Activated CD8-positive, alpha-beta memory T cell treated with anti-CD3 and anti-CD28 coated beads, Interleukin-2, amount 10 ng/mL, durations not matched to agents 7 days and 5 days (primary cell): Measurements from ENCODE around the gene SCGB3A1. TPM values are rescaled to one million over a fixed set of nuclear protein-coding genes. Genes with fewer than 3 reads are reported as not detected.
A peak's percentile ranks its signal among the peaks of the same experiment; 100 is the strongest.

Experiments used
- ATAC-seq: fragments of 150-1000 bp; cut with Tn5 transposase; one replicate; pipeline ENCODE4 v1.10.0; 2021; ENCODE audit warnings: moderate library complexity
- CTCF ChIA-PET: fragments of 350-600 bp; sonication (Branson Sonifier 250); formaldehyde crosslinking; loops from one replicate; lab custom pipeline; 2021; ENCODE audit warnings: antibody characterized with exemption; lab: Charles Lee
- DNase-seq: peaks from one replicate; pipeline ENCODE4 v3.0.0-alpha.2; 2020
- H3K27ac Mint-ChIP-seq: one replicate; pipeline ENCODE4 v1.8.0; 2021; ENCODE audit warnings: mild to moderate bottlenecking, mixed read lengths
- H3K27me3 Mint-ChIP-seq: one replicate; pipeline ENCODE4 v1.8.0; 2021; ENCODE audit warnings: mixed read lengths
- H3K36me3 Mint-ChIP-seq: one replicate; pipeline ENCODE4 v1.8.0; 2021; ENCODE audit warnings: mild to moderate bottlenecking, mixed read lengths
- H3K4me1 Mint-ChIP-seq: one replicate; pipeline ENCODE4 v1.8.0; 2021; ENCODE audit warnings: mixed read lengths
- H3K4me3 Mint-ChIP-seq: one replicate; pipeline ENCODE4 v1.8.0; 2021; ENCODE audit warnings: mild to moderate bottlenecking, moderate library complexity, mixed read lengths
- H3K9me3 Mint-ChIP-seq: one replicate; pipeline ENCODE4 v1.8.0; 2022; ENCODE audit warnings: low read depth, mixed read lengths
- total RNA-seq, 2 experiments: library from RNA; stranded (reverse); gene quantifications; one replicate each; pipeline ENCODE4 v1.2.3, GENCODE V29; 2021

The SCGB3A1 gene
- total RNA-seq, 2 experiments from 2014 or later: not detected

GRCh38 chr5:180605554-180606214, 14.4 kb upstream of the SCGB3A1 start:
- no peak overlapping the region for H3K27ac Mint-ChIP-seq
- CTCF ChIA-PET: interaction anchor here (0.8 to 1.3 kb wide), 13 partner anchors 11 to 359 kb away, joined by 3 to 9 read pairs (median 4); no protein-coding TSS in a partner anchor
- no peaks in the 10 kb centered on the region for H3K9me3 Mint-ChIP-seq
- H3K4me3 Mint-ChIP-seq: no peak overlapping the region
- DNase-seq (peak; percentile 79), ATAC-seq (peak; percentile 75)
- H3K36me3 Mint-ChIP-seq: no peaks in the 10 kb centered on the region
- H3K4me1 Mint-ChIP-seq: no peaks in the 10 kb centered on the region
- no peaks in the 10 kb centered on the region for H3K27me3 Mint-ChIP-seq

- no peaks in the 10 kb centered on the region for H3K9me3 Mint-ChIP-seq
- CTCF ChIA-PET: interaction anchor here (1.3 kb wide), 1 partner anchor 288 kb away, joined by 4 read pairs; no protein-coding TSS in a partner anchor
- ATAC-seq: no peak
These were observed 13.0 kb upstream of the SCGB3A1 start for GRCh38 chr5:180604271-180604670.

GRCh38 chr5:180603076-180603594, 11.8 kb upstream of the SCGB3A1 start:
- Mint-ChIP-seq H3K27ac (no peak overlapping the region), H3K4me1 (no peaks in the 10 kb centered on the region), H3K27me3 (no peaks in the 10 kb centered on the region), H3K36me3 (no peaks in the 10 kb centered on the region), H3K9me3 (no peaks in the 10 kb centered on the region), H3K4me3 (no peak overlapping the region)
- ATAC-seq: no peak
- CTCF ChIA-PET: interaction anchor here (1.3 kb wide), 2 partner anchors 16 to 19 kb away, joined by 3 read pairs; no protein-coding TSS in a partner anchor
- no peak for DNase-seq

More at GRCh38 chr5:180604271-180604670, 13.0 kb upstream of the SCGB3A1 start:
- no peak for DNase-seq
- Mint-ChIP-seq H3K27me3 (no peaks in the 10 kb centered on the region), H3K4me1 (no peaks in the 10 kb centered on the region), H3K36me3 (no peaks in the 10 kb centered on the region), H3K4me3 (no peak overlapping the region), H3K27ac (no peak overlapping the region)

- H3K27me3 Mint-ChIP-seq: no peaks in the 10 kb centered on the region
- no peak for DNase-seq
- no peak overlapping the region for H3K27ac Mint-ChIP-seq
- ATAC-seq: no peak
- H3K9me3 Mint-ChIP-seq: no peaks in the 10 kb centered on the region
- H3K4me1 Mint-ChIP-seq: no peaks in the 10 kb centered on the region
- no peak overlapping the region for H3K4me3 Mint-ChIP-seq
- H3K36me3 Mint-ChIP-seq: no peaks in the 10 kb centered on the region
- CTCF ChIA-PET: interaction anchor here (1.3 kb wide), 2 partner anchors 17 to 18 kb away, joined by 3 read pairs; no protein-coding TSS in a partner anchor
These were observed 11.3 kb upstream of the SCGB3A1 start for GRCh38 chr5:180602481-180603075.

GRCh38 chr5:180601591-180602480, 10.5 kb upstream of the SCGB3A1 start:
- DNase-seq (no peak), ATAC-seq (no peak)
- Mint-ChIP-seq H3K27ac (no peak overlapping the region), H3K27me3 (no peaks in the 10 kb centered on the region), H3K36me3 (no peaks in the 10 kb centered on the region), H3K4me1 (no peaks in the 10 kb centered on the region), H3K9me3 (no peaks in the 10 kb centered on the region), H3K4me3 (no peak overlapping the region)
- CTCF ChIA-PET: interaction anchor here (1.3 kb wide), 2 partner anchors 17 kb away, joined by 3 read pairs; no protein-coding TSS in a partner anchor

- no peak overlapping the region for H3K27ac Mint-ChIP-seq
- no peaks in the 10 kb centered on the region for H3K9me3 Mint-ChIP-seq
These were observed 9.3 kb upstream of the SCGB3A1 start for GRCh38 chr5:180600554-180601041.

GRCh38 chr5:180599981-180600553, 8.8 kb upstream of the SCGB3A1 start:
- no peak for ATAC-seq
- no peaks in the 10 kb centered on the region for H3K4me1 Mint-ChIP-seq
- no peaks in the 10 kb centered on the region for H3K36me3 Mint-ChIP-seq

More at GRCh38 chr5:180600554-180601041, 9.3 kb upstream of the SCGB3A1 start:
- no peaks in the 10 kb centered on the region for H3K27me3 Mint-ChIP-seq
- CTCF ChIA-PET: no interaction called here
- H3K4me1 Mint-ChIP-seq: no peaks in the 10 kb centered on the region
- no peak overlapping the region for H3K4me3 Mint-ChIP-seq
- ATAC-seq: no peak
- H3K36me3 Mint-ChIP-seq: no peaks in the 10 kb centered on the region
- no peak for DNase-seq

GRCh38 chr5:180599590-180599914, 8.3 kb upstream of the SCGB3A1 start:
- CTCF ChIA-PET: no interaction called here
- no peak overlapping the region for H3K4me3 Mint-ChIP-seq
- ATAC-seq: no peak
- H3K4me1 Mint-ChIP-seq: no peaks in the 10 kb centered on the region
- no peaks in the 10 kb centered on the region for H3K27me3 Mint-ChIP-seq
- DNase-seq: peak; percentile 32
- no peak overlapping the region for H3K27ac Mint-ChIP-seq
- no peaks in the 10 kb centered on the region for H3K36me3 Mint-ChIP-seq
- no peaks in the 10 kb centered on the region for H3K9me3 Mint-ChIP-seq

More at GRCh38 chr5:180599981-180600553, 8.8 kb upstream of the SCGB3A1 start:
- Mint-ChIP-seq H3K4me3 (no peak overlapping the region), H3K27me3 (no peaks in the 10 kb centered on the region), H3K27ac (no peak overlapping the region), H3K9me3 (no peaks in the 10 kb centered on the region)
- CTCF ChIA-PET: no interaction called here
- no peak for DNase-seq

- no peaks in the 10 kb centered on the region for H3K9me3 Mint-ChIP-seq
- CTCF ChIA-PET: no interaction called here
- no peaks in the 10 kb centered on the region for H3K36me3 Mint-ChIP-seq
- no peaks in the 10 kb centered on the region for H3K4me1 Mint-ChIP-seq
- no peaks in the 10 kb centered on the region for H3K27me3 Mint-ChIP-seq
- no peak overlapping the region for H3K27ac Mint-ChIP-seq
- ATAC-seq: no peak
- H3K4me3 Mint-ChIP-seq: no peak overlapping the region
- peak; percentile 31 for DNase-seq
These were observed 7.7 kb upstream of the SCGB3A1 start for GRCh38 chr5:180598797-180599589.

- ATAC-seq (no peak), DNase-seq (peak; percentile 31)
- no peaks in the 10 kb centered on the region for H3K36me3 Mint-ChIP-seq
- H3K4me3 Mint-ChIP-seq: no peak overlapping the region
- no peaks in the 10 kb centered on the region for H3K4me1 Mint-ChIP-seq
- H3K27ac Mint-ChIP-seq: no peak overlapping the region
- peaks cover 4% of the 10 kb centered on the region for H3K27me3 Mint-ChIP-seq
- H3K9me3 Mint-ChIP-seq: no peaks in the 10 kb centered on the region
- CTCF ChIA-PET: no interaction called here
These were observed 7.0 kb upstream of the SCGB3A1 start for GRCh38 chr5:180598316-180598701.

- DNase-seq: no peak
- Mint-ChIP-seq H3K27ac (no peak overlapping the region), H3K4me3 (no peak overlapping the region), H3K36me3 (peaks cover 2% of the 10 kb centered on the region), H3K9me3 (no peaks in the 10 kb centered on the region), H3K27me3 (peaks cover 18% of the 10 kb centered on the region), H3K4me1 (peaks cover 4% of the 10 kb centered on the region)
- no peak for ATAC-seq
- CTCF ChIA-PET: no interaction called here
These were observed 5.5 kb upstream of the SCGB3A1 start for GRCh38 chr5:180596668-180597231.

- Mint-ChIP-seq H3K4me3 (no peak overlapping the region), H3K27me3 (peaks cover 18% of the 10 kb centered on the region), H3K4me1 (peaks cover 4% of the 10 kb centered on the region), H3K9me3 (no peaks in the 10 kb centered on the region), H3K27ac (no peak overlapping the region), H3K36me3 (peaks cover 2% of the 10 kb centered on the region)
- peak; percentile 4 for DNase-seq
- CTCF ChIA-PET: no interaction called here
- ATAC-seq: no peak
These were observed 4.9 kb upstream of the SCGB3A1 start for GRCh38 chr5:180596115-180596667.
